K562 (cell line): ENCODE data around the gene METTL3. TPM values are rescaled to one million over a fixed set of nuclear protein-coding genes. Genes with fewer than 3 reads are reported as not detected.

ENCODE experiments used
- ARID3B ChIP-seq: fragments of 250-450 bp; sonication (Bioruptor Pico); IDR thresholded peaks from 2 replicates; pipeline ENCODE4 v1.4.0; 2020; ENCODE audit warnings: borderline replicate concordance
- CGGBP1 ChIP-seq: fragments of 250-450 bp; sonication (Bioruptor Pico); IDR thresholded peaks from 2 replicates; pipeline ENCODE4 v1.9.0; 2021; ENCODE audit warnings: mild to moderate bottlenecking
- EP400 ChIP-seq: fragments of 450-650 bp; IDR thresholded peaks from 2 replicates; pipeline ENCODE4 v1.6.1; 2017; ENCODE audit warnings: antibody characterized with exemption, mild to moderate bottlenecking, moderate library complexity
- HNRNPLL ChIP-seq: fragments of 200-400 bp; formaldehyde crosslinking; IDR thresholded peaks from 2 replicates; pipeline ENCODE4 v1.6.1; 2017; ENCODE audit warnings: low read length, low read depth, mild to moderate bottlenecking; ENCODE audit not compliant: poor library complexity, severe bottlenecking
- SIN3A ChIP-seq, 2 experiments: fragments of 150-350 bp in 1 of 2; IDR thresholded peaks; 2 replicates each; pipeline ENCODE4 v1.6.1; 2011 to 2016; ENCODE audit warnings: borderline replicate concordance in 2 of 2, low read depth in 2 of 2, low read length in 2 of 2, mild to moderate bottlenecking in 2 of 2, moderate library complexity in 2 of 2; ENCODE audit not compliant: control insufficient read depth in 1 of 2
- SNRNP70 ChIP-seq: fragments of 200-400 bp; formaldehyde crosslinking; optimal IDR thresholded peaks from 2 replicates; pipeline ENCODE3; 2017; ENCODE audit warnings: low read depth, low read length
- SP1 ChIP-seq: sonication (generic); formaldehyde crosslinking; IDR thresholded peaks from 2 replicates; pipeline ENCODE4 v1.8.1; 2022; ENCODE audit warnings: mild to moderate bottlenecking, missing genetic modification reagents
- THRA ChIP-seq: fragments of 450-650 bp; IDR thresholded peaks from 2 replicates; pipeline ENCODE4 v1.6.1; 2017; ENCODE audit warnings: mild to moderate bottlenecking, moderate library complexity
- ZBTB40 ChIP-seq, 2 experiments: fragments of 450-650 bp in 1 of 2; sonication (generic) in 1 of 2; formaldehyde crosslinking in 1 of 2; IDR thresholded peaks; 2 replicates each; pipeline versions ENCODE4 v1.7.1 to v1.9.0; 2016 to 2022; ENCODE audit warnings: inconsistent platforms in 1 of 2, mild to moderate bottlenecking in 1 of 2, missing genetic modification reagents in 1 of 2
- ZNF398 ChIP-seq: fragments of 250-450 bp; sonication (Bioruptor Pico); IDR thresholded peaks from 2 replicates; pipeline ENCODE4 v1.8.0; 2021; ENCODE audit warnings: moderate library complexity, mild to moderate bottlenecking, inconsistent platforms
- ZNF695 ChIP-seq: fragments of 450-650 bp; formaldehyde crosslinking; IDR thresholded peaks from 2 replicates; pipeline ENCODE4 v1.4.0; 2020; ENCODE audit warnings: mild to moderate bottlenecking, moderate library complexity
- polyA plus RNA-seq, 8 experiments: library from polyadenylated mRNA; depleted of rRNA in 4 of 8; stranded (reverse) in 5 of 8; unstranded in 3 of 8; fragments of >200 nt; fragmentation: Nextera tagmentation in 2 of 8; fragmentation: Illumina TruSeq in 1 of 8; extraction: Ambion mirVana in 2 of 8; extraction: Trizol in 1 of 8; gene quantifications; 2 replicates each; pipeline versions ENCODE4 v1.2.1 to v1.2.3, GENCODE V29; 2011 to 2014; ENCODE audit warnings: inconsistent platforms in 1 of 8, missing spikeins in 1 of 8
- total RNA-seq, 7 experiments: library from RNA; depleted of rRNA in 6 of 7; stranded (reverse); fragments of >200 nt in 6 of 7; fragmentation: Illumina TruSeq in 2 of 7; extraction: Trizol in 2 of 7; gene quantifications; 2 replicates each; pipeline versions ENCODE4 v1.2.1 to v1.2.3, GENCODE V29; 2011 to 2021; ENCODE audit warnings: low replicate concordance in 1 of 7

The METTL3 gene
- total and polyA plus RNA-seq, 9 of the 15 experiments (the other 6 are each of a cell fraction or from before 2014, with no cell fraction given), result 42.1 to 151 (median 65.7) TPM

- TF ChIP-seq HNRNPLL (no peak), CGGBP1 (no peak), SP1 (peak; percentile 67), EP400 (peak; percentile 77), ZNF398 (CRISPR knock-in tag) (no peak), ZBTB40 (IDR thresholded peaks at IDR 0.05) (peak; percentile 74), ZBTB40 (CRISPR knock-in tag; IDR thresholded peaks at IDR 0.05) (no peak), SIN3A (IDR thresholded peaks at IDR 0.05; ENCODE audit: borderline replicate concordance in 2 of 2, control insufficient read depth in 1 of 2, low read depth in 2 of 2, low read length in 2 of 2) (peak; percentile 41 to 63; a peak in 1 of 4 replicates), THRA (no peak), SNRNP70 (no peak), ARID3B (CRISPR knock-in tag) (no peak), ZNF695 (no peak)
These were observed 55.0 kb downstream of the METTL3 start, which contains the start of gene CHD8 (continued) for GRCh38 chr14:21455912-21456667.
